ENCODE data around the gene INO80E. TPM values are rescaled to one million over a fixed set of nuclear protein-coding genes. Genes with fewer than 3 reads are reported as not detected.

The INO80E gene
- total and polyA plus RNA-seq, 4 donors, result 8.0 to 24.8 (median 17.2) TPM

DNA sequence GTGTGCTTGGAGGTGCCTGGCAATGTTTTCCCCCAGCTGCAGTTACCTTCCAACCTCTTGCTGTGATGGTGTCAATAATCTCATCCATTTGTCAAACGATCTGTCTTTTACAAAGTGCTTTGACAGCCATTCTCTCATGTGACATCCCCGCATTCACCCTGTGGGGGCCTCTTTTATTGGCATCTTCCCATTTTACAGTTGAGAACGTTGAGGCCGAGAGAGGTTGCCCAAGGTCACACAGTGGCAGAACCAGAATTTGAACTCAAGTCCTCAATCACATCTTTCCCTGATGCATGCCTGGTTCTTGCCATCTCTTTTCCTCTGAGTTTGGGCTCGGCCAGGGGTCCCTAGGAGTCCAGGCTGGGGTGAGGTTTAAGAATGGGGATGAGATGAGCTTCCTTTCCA is 20.9 kb upstream of the INO80E start (continued):
- no peak for TF ChIP-seq FOXA2 (IDR thresholded peaks at IDR 0.05)
- TF ChIP-seq, protein P1, sequence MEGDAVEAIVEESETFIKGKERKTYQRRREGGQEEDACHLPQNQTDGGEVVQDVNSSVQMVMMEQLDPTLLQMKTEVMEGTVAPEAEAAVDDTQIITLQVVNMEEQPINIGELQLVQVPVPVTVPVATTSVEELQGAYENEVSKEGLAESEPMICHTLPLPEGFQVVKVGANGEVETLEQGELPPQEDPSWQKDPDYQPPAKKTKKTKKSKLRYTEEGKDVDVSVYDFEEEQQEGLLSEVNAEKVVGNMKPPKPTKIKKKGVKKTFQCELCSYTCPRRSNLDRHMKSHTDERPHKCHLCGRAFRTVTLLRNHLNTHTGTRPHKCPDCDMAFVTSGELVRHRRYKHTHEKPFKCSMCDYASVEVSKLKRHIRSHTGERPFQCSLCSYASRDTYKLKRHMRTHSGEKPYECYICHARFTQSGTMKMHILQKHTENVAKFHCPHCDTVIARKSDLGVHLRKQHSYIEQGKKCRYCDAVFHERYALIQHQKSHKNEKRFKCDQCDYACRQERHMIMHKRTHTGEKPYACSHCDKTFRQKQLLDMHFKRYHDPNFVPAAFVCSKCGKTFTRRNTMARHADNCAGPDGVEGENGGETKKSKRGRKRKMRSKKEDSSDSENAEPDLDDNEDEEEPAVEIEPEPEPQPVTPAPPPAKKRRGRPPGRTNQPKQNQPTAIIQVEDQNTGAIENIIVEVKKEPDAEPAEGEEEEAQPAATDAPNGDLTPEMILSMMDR (IDR thresholded peaks at IDR 0.05; ENCODE audit: low read depth, low read length, missing input control), result no peak
- no peak for TF ChIP-seq TAF1 (conservative IDR thresholded peaks at IDR 0.05)
- no peak for TF ChIP-seq SP1 (IDR thresholded peaks at IDR 0.05)
- TF ChIP-seq HNF4G (IDR thresholded peaks at IDR 0.05), result no peak
- no peak for TF ChIP-seq GABPA (IDR thresholded peaks at IDR 0.05 in 1 of 2, conservative IDR thresholded peaks at IDR 0.05 in 1 of 2)
- TF ChIP-seq, protein P2, sequence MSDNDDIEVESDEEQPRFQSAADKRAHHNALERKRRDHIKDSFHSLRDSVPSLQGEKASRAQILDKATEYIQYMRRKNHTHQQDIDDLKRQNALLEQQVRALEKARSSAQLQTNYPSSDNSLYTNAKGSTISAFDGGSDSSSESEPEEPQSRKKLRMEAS (IDR thresholded peaks at IDR 0.05), result no peak
- no peak for TF ChIP-seq ATF3 (IDR thresholded peaks at IDR 0.05)
- TF ChIP-seq JUND (IDR thresholded peaks at IDR 0.05), result no peak

- H3K4me3 ChIP-seq (ENCODE audit: low read depth in 1 of 3, low read length in 3 of 3), result peak overlapping the region in 2 of 3 donors; percentile 8
- peaks cover 6 to 35% (median 25%) of the 10 kb centered on the region in 4 donors for H3K36me3 ChIP-seq (ENCODE audit: control insufficient read depth in 4 of 4, insufficient read depth in 3 of 4, low read depth in 1 of 4, low read length in 3 of 4)
- H3K27me3 ChIP-seq (ENCODE audit: control insufficient read depth in 4 of 4, insufficient read depth in 4 of 4, low read length in 3 of 4), result no peaks in the 10 kb centered on the region
- peaks cover 3 to 30% (median 24%) of the 10 kb centered on the region in 4 donors for H3K4me1 ChIP-seq (ENCODE audit: control insufficient read depth in 4 of 4, insufficient read depth in 4 of 4, low read length in 3 of 4)
- H3K27ac ChIP-seq (ENCODE audit: low read depth in 1 of 2, low read length in 2 of 2), result peak overlapping the region in 1 of 2 donors; percentile 32
- no peak for TF ChIP-seq HNF4A (conservative IDR thresholded peaks at IDR 0.05)
- TF ChIP-seq EGR1 (IDR thresholded peaks at IDR 0.05; ENCODE audit: low read depth in 2 of 2), result no peak
- TF ChIP-seq FOXA2 (IDR thresholded peaks at IDR 0.05), result no peak
- TF ChIP-seq, protein P2 (IDR thresholded peaks at IDR 0.05), result no peak
- TF ChIP-seq, protein P3, sequence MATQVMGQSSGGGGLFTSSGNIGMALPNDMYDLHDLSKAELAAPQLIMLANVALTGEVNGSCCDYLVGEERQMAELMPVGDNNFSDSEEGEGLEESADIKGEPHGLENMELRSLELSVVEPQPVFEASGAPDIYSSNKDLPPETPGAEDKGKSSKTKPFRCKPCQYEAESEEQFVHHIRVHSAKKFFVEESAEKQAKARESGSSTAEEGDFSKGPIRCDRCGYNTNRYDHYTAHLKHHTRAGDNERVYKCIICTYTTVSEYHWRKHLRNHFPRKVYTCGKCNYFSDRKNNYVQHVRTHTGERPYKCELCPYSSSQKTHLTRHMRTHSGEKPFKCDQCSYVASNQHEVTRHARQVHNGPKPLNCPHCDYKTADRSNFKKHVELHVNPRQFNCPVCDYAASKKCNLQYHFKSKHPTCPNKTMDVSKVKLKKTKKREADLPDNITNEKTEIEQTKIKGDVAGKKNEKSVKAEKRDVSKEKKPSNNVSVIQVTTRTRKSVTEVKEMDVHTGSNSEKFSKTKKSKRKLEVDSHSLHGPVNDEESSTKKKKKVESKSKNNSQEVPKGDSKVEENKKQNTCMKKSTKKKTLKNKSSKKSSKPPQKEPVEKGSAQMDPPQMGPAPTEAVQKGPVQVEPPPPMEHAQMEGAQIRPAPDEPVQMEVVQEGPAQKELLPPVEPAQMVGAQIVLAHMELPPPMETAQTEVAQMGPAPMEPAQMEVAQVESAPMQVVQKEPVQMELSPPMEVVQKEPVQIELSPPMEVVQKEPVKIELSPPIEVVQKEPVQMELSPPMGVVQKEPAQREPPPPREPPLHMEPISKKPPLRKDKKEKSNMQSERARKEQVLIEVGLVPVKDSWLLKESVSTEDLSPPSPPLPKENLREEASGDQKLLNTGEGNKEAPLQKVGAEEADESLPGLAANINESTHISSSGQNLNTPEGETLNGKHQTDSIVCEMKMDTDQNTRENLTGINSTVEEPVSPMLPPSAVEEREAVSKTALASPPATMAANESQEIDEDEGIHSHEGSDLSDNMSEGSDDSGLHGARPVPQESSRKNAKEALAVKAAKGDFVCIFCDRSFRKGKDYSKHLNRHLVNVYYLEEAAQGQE (IDR thresholded peaks at IDR 0.05), result no peak
- TF ChIP-seq ATF3 (IDR thresholded peaks at IDR 0.05), result no peak
- TF ChIP-seq, protein P1 (IDR thresholded peaks at IDR 0.05; ENCODE audit: low read depth, low read length, missing input control), result no peak
- TF ChIP-seq RXRA (IDR thresholded peaks at IDR 0.05), result no peak
- H3K9ac ChIP-seq (ENCODE audit: low read depth in 1 of 2, low read length in 2 of 2), result peak overlapping the region in 1 of 2 donors; percentile 24
- DNase-seq (ENCODE audit: low spot score), result no peak
- H3K9me3 ChIP-seq (ENCODE audit: control insufficient read depth in 4 of 4, low read length in 3 of 4), result no peaks in the 10 kb centered on the region
- WGBS, result 37% methylated on average over 6 of the region's 6 CpGs
These were observed 20.1 kb upstream of the INO80E start for GRCh38 chr16:29975811-29976511.

Measured in liver (tissue), 9 donors.